ENCODE data around the gene PCDHAC1. TPM values are rescaled to one million over a fixed set of nuclear protein-coding genes. Genes with fewer than 3 reads are reported as not detected.

PCDHAC1 gene
- total RNA-seq, 1 donor from 2014 or later = not detected

- Mint-ChIP-seq H3K4me3 (no peak overlapping the region), H3K27me3 (peaks cover 12% of the 10 kb centered on the region), H3K9me3 (peaks cover 13% of the 10 kb centered on the region), H3K4me1 (no peaks in the 10 kb centered on the region), H3K27ac (no peak overlapping the region), H3K36me3 (ENCODE audit: low read depth) (no peaks in the 10 kb centered on the region)
- CTCF ChIA-PET = no interaction called here
- POLR2A ChIA-PET = no interaction called here
- DNase-seq (no peak), ATAC-seq (ENCODE audit: low read depth) (no peak)
- intact Hi-C loops (cut with micrococcal nuclease) = no loop called here
- no peak for TF ChIP-seq CTCF (IDR thresholded peaks at IDR 0.05)
These were observed 42.7 kb upstream of the PCDHAC1 start for GRCh38 chr5:140883373-140883772.

GRCh38 chr5:140883927-140884697, 42.0 kb upstream of the PCDHAC1 start:
- TF ChIP-seq CTCF (IDR thresholded peaks at IDR 0.05) = no peak
- no peak for DNase-seq
- POLR2A ChIA-PET = no interaction called here
- Mint-ChIP-seq H3K27ac (no peak overlapping the region), H3K4me1 (no peaks in the 10 kb centered on the region), H3K36me3 (ENCODE audit: low read depth) (no peaks in the 10 kb centered on the region), H3K27me3 (peaks cover 9% of the 10 kb centered on the region), H3K4me3 (no peak overlapping the region), H3K9me3 (peaks cover 13% of the 10 kb centered on the region)
- CTCF ChIA-PET = no interaction called here
- intact Hi-C loops (cut with micrococcal nuclease) = no loop called here
- no peak for ATAC-seq (ENCODE audit: low read depth)

- Mint-ChIP-seq H3K4me3 (no peak overlapping the region), H3K27ac (no peak overlapping the region), H3K27me3 (peaks cover 3% of the 10 kb centered on the region), H3K36me3 (ENCODE audit: low read depth) (no peaks in the 10 kb centered on the region), H3K4me1 (no peaks in the 10 kb centered on the region), H3K9me3 (peaks cover 18% of the 10 kb centered on the region)
- ChIA-PET POLR2A (no interaction called here), CTCF (no interaction called here)
- ATAC-seq (ENCODE audit: low read depth) = no peak
- intact Hi-C loops (cut with micrococcal nuclease) = no loop called here
- no peak for DNase-seq
- TF ChIP-seq CTCF (IDR thresholded peaks at IDR 0.05) = no peak
These were observed 9.8 kb upstream of the PCDHAC1 start for GRCh38 chr5:140916325-140916724.

- intact Hi-C loops (cut with micrococcal nuclease) = no loop called here
- peaks cover 3% of the 10 kb centered on the region for H3K9me3 Mint-ChIP-seq
- POLR2A ChIA-PET = no interaction called here
These were observed 2.5 kb upstream of the PCDHAC1 start for GRCh38 chr5:140923601-140924000.

More at GRCh38 chr5:140923601-140924000, 2.5 kb upstream of the PCDHAC1 start:
- peaks cover 43% of the 10 kb centered on the region for H3K27me3 Mint-ChIP-seq
- H3K4me3 Mint-ChIP-seq = no peak overlapping the region
- CTCF ChIA-PET = no interaction called here
- no peak for DNase-seq
- peaks cover 4% of the 10 kb centered on the region for H3K4me1 Mint-ChIP-seq
- no peak for TF ChIP-seq CTCF (IDR thresholded peaks at IDR 0.05)
- no peak for ATAC-seq (ENCODE audit: low read depth)
- no peaks in the 10 kb centered on the region for H3K36me3 Mint-ChIP-seq (ENCODE audit: low read depth)
- H3K27ac Mint-ChIP-seq = no peak overlapping the region
